Karpas-422 (cell line): Measurements from ENCODE around the gene DYNLL2. TPM values are rescaled to one million over a fixed set of nuclear protein-coding genes. Genes with fewer than 3 reads are reported as not detected.
"Not testable (repeated sequence)": the region's sequence is repeated elsewhere in the genome, so short reads cannot be mapped to it uniquely, and the experiment has no call there.

ENCODE experiments used
- DNase-seq: peaks from one replicate; pipeline ENCODE4 v3.0.0-alpha.2; 2015
- H2AFZ ChIP-seq: fragments of 200-600 bp; sonication (generic); 2 replicates; pipeline ENCODE4 v1.6.1; 2014; ENCODE audit warnings: antibody characterized with exemption, low read length, mixed read lengths
- H3K27ac ChIP-seq: fragments of 200-600 bp; sonication (generic); 2 replicates; pipeline ENCODE4 v1.5.1; 2014; ENCODE audit warnings: mild to moderate bottlenecking, low read length, moderate library complexity
- H3K27me3 ChIP-seq: fragments of 200-600 bp; sonication (generic); 2 replicates; pipeline ENCODE4 v1.6.1; 2014; ENCODE audit warnings: low read length, mixed read lengths
- H3K36me3 ChIP-seq: fragments of 200-600 bp; sonication (generic); 2 replicates; pipeline ENCODE4 v1.6.1; 2014; ENCODE audit warnings: low read length, mixed read lengths; ENCODE audit not compliant: insufficient read depth
- H3K4me1 ChIP-seq: fragments of 200-600 bp; sonication (generic); 2 replicates; pipeline ENCODE4 v1.6.1; 2014; ENCODE audit warnings: mild to moderate bottlenecking, low read length, mixed read lengths
- H3K4me2 ChIP-seq: fragments of 200-600 bp; sonication (generic); 2 replicates; pipeline ENCODE4 v1.6.1; 2014; ENCODE audit warnings: low read length, low read depth, mild to moderate bottlenecking; ENCODE audit not compliant: poor library complexity, severe bottlenecking
- H3K4me3 ChIP-seq: fragments of 200-600 bp; sonication (generic); 2 replicates; pipeline ENCODE4 v1.5.1; 2014; ENCODE audit warnings: mild to moderate bottlenecking, antibody characterized with exemption, low read length, mixed read lengths
- H3K79me2 ChIP-seq: fragments of 200-600 bp; sonication (generic); 2 replicates; pipeline ENCODE4 v1.6.1; 2014; ENCODE audit warnings: mild to moderate bottlenecking, low read length, mixed read lengths
- H3K9ac ChIP-seq: fragments of 200-600 bp; sonication (generic); 2 replicates; pipeline ENCODE4 v1.6.0; 2014; ENCODE audit warnings: low read length
- H3K9me2 ChIP-seq: fragments of 200-600 bp; sonication (generic), shearing (Covaris generic); replicated peaks from 2 replicates; pipeline ENCODE4 v1.6.0; 2014; ENCODE audit warnings: mild to moderate bottlenecking, low read length, moderate library complexity; ENCODE audit not compliant: insufficient read depth
- H3K9me3 ChIP-seq: fragments of 300-700, 200-600 bp; sonication (generic); 2 replicates; pipeline ENCODE4 v1.6.1; 2014; ENCODE audit warnings: low read length, mixed read lengths
- H4K20me1 ChIP-seq: fragments of 200-600 bp; sonication (generic); 2 replicates; pipeline ENCODE4 v1.6.1; 2014; ENCODE audit warnings: mild to moderate bottlenecking, antibody characterized with exemption, low read length, low read depth; ENCODE audit not compliant: insufficient read depth
- total RNA-seq: library from RNA; depleted of rRNA; stranded (reverse); fragments of >200 nt; shearing (Covaris generic); gene quantifications from 2 replicates; pipeline ENCODE4 v1.2.3, GENCODE V29; 2014; ENCODE audit warnings: low replicate concordance; rRNA removed

The DYNLL2 gene
- total RNA-seq: 18.2 and 22.7 TPM in 2 replicates

GRCh38 chr17:58082870-58083490 lies at the start of gene DYNLL2:
TSS of gene DYNLL2 (plus strand) at chr17:58083419. CDS start at chr17:58087091, 3,672 bp downstream.
- Histone ChIP-seq H3K9me3 (no peaks in the 10 kb centered on the region), H3K4me1 (peaks cover 27% of the 10 kb centered on the region), H3K9ac (peak within 1 kb of the TSS; percentile 97), H3K79me2 (peaks cover 46% of the 10 kb centered on the region), H3K4me2 (peak within 1 kb of the TSS; percentile 79), H3K27me3 (no peaks in the 10 kb centered on the region), H3K4me3 (peak within 1 kb of the TSS; percentile 90), H3K27ac (peak within 1 kb of the TSS; percentile 58), H3K36me3 (peaks cover 32% of the 10 kb centered on the region), H3K9me2 (no peaks in the 10 kb centered on the region), H4K20me1 (peaks cover 43% of the 10 kb centered on the region), H2AFZ (peak within 1 kb of the TSS; percentile 98)
- peak; percentile 96 for DNase-seq

- no peak for DNase-seq
- H3K4me2 ChIP-seq: no peak overlapping the region
- no peaks in the 10 kb centered on the region for H3K9me2 ChIP-seq
Observed at GRCh38 chr17:58039975-58040374, 43.2 kb upstream of the DYNLL2 start.

GRCh38 chr17:58040386-58040785 lies 42.8 kb upstream of the DYNLL2 start:
- no peak overlapping the region for H3K27ac ChIP-seq
- H3K9ac ChIP-seq: no peak overlapping the region
- no peak overlapping the region for H3K4me3 ChIP-seq
- no peaks in the 10 kb centered on the region for H3K36me3 ChIP-seq
- H3K4me1 ChIP-seq: no peaks in the 10 kb centered on the region
- DNase-seq: no peak
- H4K20me1 ChIP-seq: no peaks in the 10 kb centered on the region
- H3K27me3 ChIP-seq: no peaks in the 10 kb centered on the region
- no peaks in the 10 kb centered on the region for H3K79me2 ChIP-seq
- H3K4me2 ChIP-seq: no peak overlapping the region
- no peak overlapping the region for H2AFZ ChIP-seq
- no peaks in the 10 kb centered on the region for H3K9me2 ChIP-seq
- H3K9me3 ChIP-seq: no peaks in the 10 kb centered on the region

More at GRCh38 chr17:58039975-58040374, 43.2 kb upstream of the DYNLL2 start:
- H3K36me3 ChIP-seq: no peaks in the 10 kb centered on the region
- no peak overlapping the region for H3K27ac ChIP-seq
- H2AFZ ChIP-seq: no peak overlapping the region
- H3K9ac ChIP-seq: no peak overlapping the region
- no peaks in the 10 kb centered on the region for H3K4me1 ChIP-seq
- H3K79me2 ChIP-seq: no peaks in the 10 kb centered on the region
- H3K4me3 ChIP-seq: no peak overlapping the region
- no peaks in the 10 kb centered on the region for H3K9me3 ChIP-seq
- no peaks in the 10 kb centered on the region for H3K27me3 ChIP-seq
- no peaks in the 10 kb centered on the region for H4K20me1 ChIP-seq

- H2AFZ ChIP-seq: no peak overlapping the region
- no peaks in the 10 kb centered on the region for H3K27me3 ChIP-seq
- DNase-seq: no peak
- no peak overlapping the region for H3K9ac ChIP-seq
- H3K4me1 ChIP-seq: no peaks in the 10 kb centered on the region
- H3K4me3 ChIP-seq: no peak overlapping the region
- H3K79me2 ChIP-seq: no peaks in the 10 kb centered on the region
- no peak overlapping the region for H3K4me2 ChIP-seq
- no peaks in the 10 kb centered on the region for H3K9me3 ChIP-seq
- H3K27ac ChIP-seq: no peak overlapping the region
- no peaks in the 10 kb centered on the region for H3K36me3 ChIP-seq
- no peaks in the 10 kb centered on the region for H4K20me1 ChIP-seq
- no peaks in the 10 kb centered on the region for H3K9me2 ChIP-seq
Observed at GRCh38 chr17:58041161-58041560, 42.1 kb upstream of the DYNLL2 start.

- no peaks in the 10 kb centered on the region for H4K20me1 ChIP-seq
- H3K27me3 ChIP-seq: no peaks in the 10 kb centered on the region
- H3K9me2 ChIP-seq: no peaks in the 10 kb centered on the region
- no peak overlapping the region for H3K9ac ChIP-seq
- no peak for DNase-seq
- no peak overlapping the region for H3K4me3 ChIP-seq
- H3K79me2 ChIP-seq: no peaks in the 10 kb centered on the region
- H3K36me3 ChIP-seq: no peaks in the 10 kb centered on the region
- no peak overlapping the region for H2AFZ ChIP-seq
- H3K4me1 ChIP-seq: no peaks in the 10 kb centered on the region
- H3K4me2 ChIP-seq: no peak overlapping the region
- no peaks in the 10 kb centered on the region for H3K9me3 ChIP-seq
- H3K27ac ChIP-seq: no peak overlapping the region
Observed at GRCh38 chr17:58043221-58044181, 39.7 kb upstream of the DYNLL2 start.

GRCh38 chr17:58044256-58044655 lies 39.0 kb upstream of the DYNLL2 start:
- not testable (repeated sequence) for H3K4me3 ChIP-seq, H3K9ac ChIP-seq, H3K27me3 ChIP-seq, H3K9me3 ChIP-seq, H3K79me2 ChIP-seq, H4K20me1 ChIP-seq, H2AFZ ChIP-seq, DNase-seq, H3K36me3 ChIP-seq, H3K4me1 ChIP-seq, H3K27ac ChIP-seq, H3K4me2 ChIP-seq, H3K9me2 ChIP-seq

- H3K4me2 ChIP-seq: no peak overlapping the region
- no peak overlapping the region for H3K27ac ChIP-seq
- no peak overlapping the region for H3K4me3 ChIP-seq
- no peak overlapping the region for H2AFZ ChIP-seq
- H4K20me1 ChIP-seq: no peaks in the 10 kb centered on the region
- DNase-seq: no peak
- H3K9me2 ChIP-seq: no peaks in the 10 kb centered on the region
- no peaks in the 10 kb centered on the region for H3K36me3 ChIP-seq
- no peak overlapping the region for H3K9ac ChIP-seq
- no peaks in the 10 kb centered on the region for H3K4me1 ChIP-seq
- no peaks in the 10 kb centered on the region for H3K9me3 ChIP-seq
- no peaks in the 10 kb centered on the region for H3K79me2 ChIP-seq
- no peaks in the 10 kb centered on the region; the same call in 1 of the 2 replicates for H3K27me3 ChIP-seq
Observed at GRCh38 chr17:58046239-58047094, 36.8 kb upstream of the DYNLL2 start.
